Stimulated activated CD4-positive, alpha-beta T cell treated with anti-CD3 and anti-CD28 coated beads, Interleukin-15, amount 100 ng/mL, for 1 hour (primary cell): ENCODE data around the gene GPX4.
"Not testable (repeated sequence)": the region's sequence is repeated elsewhere in the genome, so short reads cannot be mapped to it uniquely, and the experiment has no call there.

Source experiments
- DNase-seq, 2 donors: peaks; one replicate each; pipeline ENCODE4 v3.0.0-alpha.2; 2020; ENCODE audit warnings: low read depth in 1 of 2, low spot score in 1 of 2

GPX4 gene

GRCh38 chr19:1113986-1114483, 10.2 kb downstream of the GPX4 start:
- no peak for DNase-seq

GRCh38 chr19:1114728-1115127, 10.9 kb downstream of the GPX4 start:
- DNase-seq = not testable (repeated sequence)

DNA sequence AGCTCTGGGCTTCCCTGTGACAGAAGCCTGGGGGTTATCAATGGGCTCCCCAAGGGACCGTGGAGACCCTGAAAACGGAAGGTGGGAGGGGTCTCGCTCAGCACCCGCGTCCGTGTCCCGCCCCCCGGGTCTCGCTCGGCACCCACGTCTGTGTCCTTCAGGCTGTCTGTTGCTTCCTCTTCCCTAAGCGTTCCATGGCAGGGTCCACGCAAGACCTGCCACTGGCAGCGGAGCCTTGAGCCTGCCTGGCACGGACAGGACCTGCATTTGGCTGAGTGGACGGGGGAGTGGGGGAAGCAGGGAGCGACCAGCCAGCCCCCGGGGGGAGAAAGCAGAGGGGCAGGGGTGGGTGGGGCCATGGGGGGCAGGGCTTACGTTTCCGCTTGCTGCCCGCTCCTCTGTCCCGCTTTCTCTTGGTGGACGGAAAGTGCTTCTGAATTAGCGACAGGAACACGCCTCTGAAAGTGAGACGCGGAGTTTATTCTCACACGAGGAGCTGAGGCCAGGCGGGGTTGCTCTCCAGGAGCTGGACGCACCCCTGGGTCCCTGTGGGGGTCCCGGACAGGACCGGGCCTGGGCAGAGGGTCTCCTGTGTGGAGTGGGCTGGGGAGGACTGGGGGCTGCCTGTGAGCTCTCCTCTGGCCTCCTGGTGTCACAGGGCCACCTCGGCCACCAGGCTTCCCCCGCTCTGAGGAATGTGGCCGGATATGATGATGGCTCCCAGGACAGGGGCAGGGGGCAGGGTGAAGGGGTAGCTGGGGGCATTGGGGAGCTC, 12.0 kb downstream of the GPX4 start:
- no peak for DNase-seq

DNA sequence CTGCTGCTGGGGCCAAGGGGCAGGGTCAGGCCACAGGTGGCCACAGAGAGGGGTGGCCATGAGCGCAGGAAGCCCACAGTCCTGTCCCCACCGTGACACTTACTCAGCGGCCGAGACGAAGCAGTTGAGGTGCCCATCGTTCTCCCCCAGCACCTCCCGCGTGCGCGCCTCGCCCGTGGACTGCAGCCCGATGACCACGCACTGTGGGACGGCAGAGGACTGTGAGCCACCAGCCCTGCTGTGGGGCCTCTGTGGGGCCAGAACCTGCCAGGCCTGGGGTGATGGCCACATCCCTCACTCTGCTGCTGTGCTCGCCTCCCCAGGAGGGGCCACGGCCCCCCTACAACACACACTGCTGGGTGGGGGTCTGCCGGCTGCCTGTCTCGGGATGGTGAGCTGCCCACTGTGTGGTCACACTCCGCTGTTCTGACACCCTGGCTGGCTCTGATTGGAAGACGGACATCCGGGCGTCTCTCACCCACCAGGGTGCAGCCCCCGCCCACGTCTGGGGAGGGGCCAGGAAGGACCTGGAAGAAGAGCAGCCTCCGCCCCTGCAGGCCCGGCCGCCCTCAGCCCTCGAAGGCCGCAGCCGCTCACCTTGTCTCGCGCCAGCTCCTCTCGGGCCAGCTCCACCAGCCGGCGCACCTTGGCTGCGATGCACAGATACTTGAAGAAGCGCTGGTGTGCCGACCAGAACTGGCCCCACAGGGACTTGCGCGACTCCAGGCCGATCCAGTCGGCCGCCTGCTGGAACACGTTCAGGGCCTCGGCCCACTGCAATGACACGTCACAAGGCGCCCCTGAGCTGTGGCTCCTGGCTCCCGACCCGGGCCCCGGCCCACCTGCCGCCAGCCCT, 13.2 kb downstream of the GPX4 start:
- DNase-seq = no peak

- DNase-seq = no peak
Measured at GRCh38 chr19:1117654-1118053, 13.9 kb downstream of the GPX4 start.

- DNase-seq = no peak
Measured at GRCh38 chr19:1118999-1119398, 15.2 kb downstream of the GPX4 start.

DNA sequence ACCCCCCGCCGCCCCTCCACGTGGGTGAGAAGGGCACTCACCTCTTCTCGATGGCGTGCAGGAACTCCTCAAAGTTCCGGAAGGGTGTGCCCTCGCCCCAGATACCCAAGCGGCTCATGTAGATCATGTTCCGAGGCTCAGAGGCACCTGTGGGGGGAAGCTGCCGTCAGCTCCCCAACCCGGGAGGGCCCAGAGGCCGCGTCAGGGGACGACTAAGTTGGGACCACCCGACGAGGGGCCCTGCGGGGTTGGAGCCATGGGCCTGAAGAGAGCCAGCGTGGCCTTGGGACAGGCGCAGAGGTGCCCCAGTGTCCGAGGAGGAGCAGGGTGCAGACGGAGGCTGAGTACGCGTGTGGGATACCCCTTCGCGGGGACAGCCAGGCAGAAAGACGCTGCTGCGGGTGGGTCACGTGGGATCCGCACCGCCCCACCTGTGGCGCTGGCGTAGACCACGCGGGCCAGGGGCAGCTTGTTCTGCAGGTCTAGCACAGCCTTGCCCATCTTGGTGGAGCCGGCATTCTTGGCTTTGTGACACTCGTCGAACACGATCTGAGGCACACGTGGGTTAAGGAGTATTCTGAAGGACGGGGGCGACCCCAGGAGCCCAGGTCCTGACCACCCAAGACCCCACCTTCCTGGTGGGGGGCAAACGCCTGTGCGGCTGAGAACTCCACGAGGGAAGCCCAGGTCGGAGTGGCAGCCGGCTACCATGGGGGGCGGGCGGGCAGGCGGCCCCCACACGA, 15.9 kb downstream of the GPX4 start:
- no peak for DNase-seq

DNA sequence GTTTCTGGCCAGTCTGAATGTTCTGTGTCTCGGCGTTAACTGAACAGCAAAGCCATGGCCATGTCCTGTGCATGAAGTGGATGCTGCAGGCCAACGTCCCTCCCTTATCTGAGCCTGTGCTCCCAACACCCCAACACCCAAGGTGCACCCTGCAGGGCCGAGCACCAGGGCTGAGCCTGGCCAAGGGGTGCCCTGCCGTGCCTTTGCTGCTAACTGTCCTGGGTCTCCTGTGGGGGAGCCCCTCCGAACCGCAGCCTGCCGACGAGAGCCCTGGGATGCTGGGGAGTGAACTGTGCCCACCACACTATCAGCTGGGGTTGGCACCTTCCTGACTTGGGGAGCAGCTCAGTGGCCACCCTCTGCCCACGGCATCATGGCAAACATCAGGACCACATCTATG, 17.6 kb downstream of the GPX4 start:
- DNase-seq = no peak

- DNase-seq = no peak
Measured at GRCh38 chr19:1122021-1122971, 18.5 kb downstream of the GPX4 start.

GRCh38 chr19:1122972-1123363, 19.2 kb downstream of the GPX4 start:
- no peak for DNase-seq

DNA sequence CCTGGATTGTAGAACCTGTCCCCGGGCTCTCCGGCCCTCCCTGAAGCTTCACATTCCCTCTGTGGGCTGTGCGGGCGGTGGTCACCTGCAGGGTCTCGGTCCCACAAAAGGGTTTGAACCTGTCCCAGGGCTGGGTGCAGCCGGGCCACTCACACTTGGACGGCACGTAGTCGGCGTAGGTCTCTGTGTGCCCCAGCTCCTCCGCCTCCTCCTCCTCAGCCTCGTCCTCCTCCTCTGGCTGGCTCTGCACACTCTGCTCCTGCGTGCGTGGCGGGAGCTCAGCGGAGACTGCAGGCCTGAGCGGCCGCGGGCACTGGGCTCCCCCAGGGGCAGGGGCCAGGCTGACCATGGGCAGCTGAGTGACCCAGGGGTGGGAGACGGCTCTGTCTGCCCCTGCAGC, 19.6 kb downstream of the GPX4 start:
- DNase-seq = no peak

- DNase-seq = no peak
Measured at GRCh38 chr19:1123885-1124677, 20.3 kb downstream of the GPX4 start.

DNA sequence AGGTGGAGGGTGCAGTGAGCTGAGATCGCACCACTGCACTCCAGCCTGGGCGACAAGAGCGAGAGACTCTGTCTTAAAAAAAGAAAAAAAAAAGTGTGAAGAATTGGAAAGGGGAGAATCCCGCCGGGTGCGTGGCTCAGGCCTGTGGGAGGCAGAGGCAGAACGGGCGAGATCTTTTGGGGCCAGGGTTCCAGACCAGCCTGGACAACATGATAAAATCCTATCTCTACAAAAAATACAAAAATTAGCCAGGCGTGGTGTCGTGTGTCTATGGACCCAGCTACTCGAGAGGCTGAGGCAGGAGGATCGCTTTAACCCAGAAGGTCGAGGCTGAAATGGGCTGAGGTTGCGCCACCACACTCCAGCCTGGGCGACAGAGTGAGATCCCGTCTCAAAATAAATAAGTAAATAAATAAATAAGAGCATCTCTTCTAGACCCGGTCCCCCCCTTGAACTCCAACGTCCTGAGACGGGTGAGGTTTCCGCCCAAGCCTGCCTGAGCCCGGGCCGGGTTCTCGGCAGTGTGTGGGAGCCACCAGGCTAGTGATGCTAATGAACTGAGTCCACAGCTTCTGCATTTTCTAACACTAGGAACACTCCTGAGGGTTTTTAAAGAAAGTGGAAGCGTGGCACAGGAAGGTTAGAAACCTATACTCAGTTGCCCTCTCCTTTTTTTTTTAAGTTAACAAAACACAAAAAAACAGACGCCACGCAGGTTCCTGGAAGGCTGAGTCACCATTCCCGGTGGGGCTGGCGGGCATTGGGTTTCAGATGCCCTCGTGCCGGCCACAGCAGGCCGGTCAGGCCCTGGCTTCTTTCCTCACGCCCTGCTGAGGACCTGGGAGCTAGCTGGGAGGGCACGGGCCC, 22.0 kb downstream of the GPX4 start:
- no peak for DNase-seq

DNA sequence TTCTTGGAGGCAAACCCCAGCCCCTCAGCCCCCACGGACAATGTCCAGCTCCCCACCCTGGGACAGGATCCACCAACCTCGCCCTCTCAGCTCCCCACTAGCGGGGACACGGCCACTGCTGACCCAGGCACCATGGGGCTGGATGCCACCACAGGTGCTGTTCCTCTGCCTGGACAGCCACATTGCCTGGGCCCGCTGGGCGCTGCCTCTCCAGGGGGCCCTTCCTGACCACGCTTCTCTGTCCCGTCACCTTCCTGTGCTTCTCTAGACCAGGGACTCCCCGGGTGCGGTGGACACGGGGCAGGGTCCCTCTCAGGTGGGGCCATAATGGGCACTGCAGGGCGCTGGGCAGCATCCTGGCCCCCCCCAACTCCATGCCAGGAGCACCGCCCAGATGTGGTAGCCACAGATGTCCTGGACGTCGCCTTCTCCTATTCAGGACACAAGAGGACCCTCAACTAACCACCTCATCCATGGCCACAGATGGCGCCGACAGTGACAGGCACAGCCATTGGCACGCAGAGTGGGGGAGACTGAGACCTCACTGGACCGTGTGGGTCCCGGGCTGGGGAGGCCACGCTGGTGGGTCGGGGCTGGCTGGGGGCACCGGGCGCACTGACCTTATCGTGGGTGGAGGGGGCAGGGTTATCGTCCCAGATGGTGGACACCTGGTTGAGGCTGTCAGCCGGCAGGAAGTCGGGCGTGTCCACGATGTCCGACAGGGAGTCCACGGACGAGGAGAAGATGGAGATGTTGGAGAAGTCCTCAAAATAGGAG, 23.4 kb downstream of the GPX4 start:
- DNase-seq = no peak

DNA sequence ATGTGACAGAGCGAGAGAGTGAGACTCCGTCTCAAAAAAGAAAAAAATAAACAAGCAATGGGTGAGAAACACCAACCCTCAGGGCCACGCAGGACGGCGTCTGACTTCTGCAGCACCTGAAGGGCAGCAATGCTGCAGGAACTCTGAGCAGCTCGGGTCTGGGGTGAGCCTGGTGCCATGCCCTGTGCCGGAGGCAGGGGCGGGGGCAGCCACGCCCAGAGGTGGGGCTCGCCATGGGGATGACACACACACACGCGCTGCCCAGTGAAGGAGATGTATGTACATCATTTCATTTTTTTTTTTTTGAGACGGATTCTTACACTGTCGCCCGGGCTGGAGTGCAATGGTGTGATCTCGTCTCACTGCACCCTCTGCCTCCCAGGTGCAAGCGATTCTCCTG, 24.3 kb downstream of the GPX4 start:
- DNase-seq = no peak

GRCh38 chr19:1129084-1129483, 25.3 kb downstream of the GPX4 start:
- not testable (repeated sequence) for DNase-seq

DNA sequence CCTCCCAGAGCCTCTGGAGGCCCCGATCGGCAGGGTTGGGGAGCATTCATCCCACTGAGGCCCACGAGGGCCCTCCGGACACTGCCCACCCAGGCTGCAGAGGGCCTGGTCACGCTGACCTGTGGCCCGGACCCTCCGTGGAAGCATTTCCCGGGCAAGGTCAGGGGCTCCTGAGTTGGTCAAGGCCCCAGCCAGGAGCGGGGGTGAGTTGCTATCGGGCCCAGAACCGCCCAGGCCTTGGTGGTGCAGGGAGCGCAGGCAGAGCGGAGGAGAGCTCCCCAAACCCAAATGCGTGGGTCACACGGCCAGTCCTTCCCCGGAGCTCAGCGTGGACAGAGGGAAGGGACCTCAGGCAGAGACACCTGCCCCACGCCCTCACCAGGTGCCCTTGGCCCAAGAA, 25.7 kb downstream of the GPX4 start:
- no peak for DNase-seq
